Right lung (tissue), 5 donors: Measurements from ENCODE around the gene SDK1. TPM values are rescaled to one million over a fixed set of nuclear protein-coding genes. Genes with fewer than 3 reads are reported as not detected.
"Not testable (repeated sequence)": the region's sequence is repeated elsewhere in the genome, so short reads cannot be mapped to it uniquely, and the experiment has no call there.

Experiments
- DNase-seq, 2 donors: peaks; one replicate each; pipeline ENCODE4 v3.0.0-alpha.2; 2013
- polyA plus RNA-seq, 5 donors: library from polyadenylated mRNA; unstranded; fragments of 120-200 nt; gene quantifications; one replicate each; pipeline versions ENCODE4 v1.2.1 to v1.2.3, GENCODE V29; 2013; ENCODE audit warnings: inconsistent platforms in 1 of 5, low replicate concordance in 1 of 5; ENCODE audit not compliant: insufficient read length in 5 of 5, insufficient read depth in 1 of 5

Gene SDK1
- polyA plus RNA-seq, 5 donors, result 8.1 to 19.5 (median 9.5) TPM

- DNase-seq, result no peak
These were observed 921.6 kb downstream of the SDK1 start for GRCh38 chr7:4222676-4223075.

GRCh38 chr7:4225361-4225771, 924.3 kb downstream of the SDK1 start:
- peak in 1 of 2 donors; percentile 41 for DNase-seq

- no peak for DNase-seq
These were observed 925.0 kb downstream of the SDK1 start for GRCh38 chr7:4225881-4226523.

- DNase-seq, result no peak
These were observed 925.5 kb downstream of the SDK1 start for GRCh38 chr7:4226524-4226882.

GRCh38 chr7:4227105-4228010, 926.3 kb downstream of the SDK1 start:
- DNase-seq, result no peak

GRCh38 chr7:4230352-4230751, 929.3 kb downstream of the SDK1 start:
- DNase-seq, result no peak

GRCh38 chr7:4233146-4233545, 932.1 kb downstream of the SDK1 start:
- DNase-seq, result no peak

- DNase-seq, result no peak
These were observed 932.8 kb downstream of the SDK1 start for GRCh38 chr7:4233621-4234497.

- DNase-seq, result no peak
These were observed 933.4 kb downstream of the SDK1 start for GRCh38 chr7:4234498-4234855.

- no peak for DNase-seq
These were observed 933.8 kb downstream of the SDK1 start for GRCh38 chr7:4234886-4235285.

- no peak for DNase-seq
These were observed 934.5 kb downstream of the SDK1 start for GRCh38 chr7:4235596-4235995.

GRCh38 chr7:4236389-4236788, 935.3 kb downstream of the SDK1 start:
- DNase-seq, result no peak

GRCh38 chr7:4236873-4237272, 935.8 kb downstream of the SDK1 start:
- not testable (repeated sequence) for DNase-seq

GRCh38 chr7:4237296-4238235, 936.5 kb downstream of the SDK1 start:
- DNase-seq, result no peak

GRCh38 chr7:4238861-4239260, 937.8 kb downstream of the SDK1 start:
- DNase-seq, result no peak

- no peak for DNase-seq
These were observed 939.0 kb downstream of the SDK1 start for GRCh38 chr7:4240042-4240441.

GRCh38 chr7:4240520-4241303, 939.7 kb downstream of the SDK1 start:
- DNase-seq, result no peak

- no peak for DNase-seq
These were observed 940.2 kb downstream of the SDK1 start for GRCh38 chr7:4241304-4241612.

GRCh38 chr7:4241791-4242190, 940.7 kb downstream of the SDK1 start:
- DNase-seq, result no peak

- DNase-seq, result no peak
These were observed 941.7 kb downstream of the SDK1 start for GRCh38 chr7:4242706-4243105.

GRCh38 chr7:4244041-4244440, 943.0 kb downstream of the SDK1 start:
- no peak for DNase-seq
